AG09309 (cell line): Measurements from ENCODE around the gene OR4S2.

ENCODE experiments used
- DNase-seq: peaks from one replicate; pipeline ENCODE4 v3.0.0-alpha.2; 2010; ENCODE audit warnings: low read depth
- H3K4me3 ChIP-seq: 2 replicates; pipeline ENCODE4 v1.5.1; 2011; ENCODE audit warnings: mild to moderate bottlenecking, low read depth, low read length, moderate library complexity; ENCODE audit not compliant: control insufficient read depth
- CTCF ChIP-seq: IDR thresholded peaks from 2 replicates; pipeline ENCODE4 v1.5.1; 2011; ENCODE audit warnings: mild to moderate bottlenecking, low read depth, low read length, inconsistent platforms; ENCODE audit not compliant: insufficient read depth, control insufficient read depth; ENCODE audit errors: missing control alignments

OR4S2 gene

GRCh38 chr11:55658031-55658573, 10.0 kb downstream of the OR4S2 start:
- H3K4me3 ChIP-seq: no peak overlapping the region
- DNase-seq: no peak
- no peak for TF ChIP-seq CTCF

GRCh38 chr11:55658608-55659007, 10.5 kb downstream of the OR4S2 start:
- no peak for TF ChIP-seq CTCF
- no peak overlapping the region for H3K4me3 ChIP-seq
- DNase-seq: no peak

- TF ChIP-seq CTCF: no peak
- H3K4me3 ChIP-seq: no peak within 1 kb of the TSS
- no peak for DNase-seq
These were observed 13.8 kb downstream of the OR4S2 start, which contains the start of gene OR4C6 for GRCh38 chr11:55661901-55662300. OR4C6 (plus strand) TSS chr11:55662201; CDS start chr11:55665167, 2,966 bp downstream.

- no peak overlapping the region for H3K4me3 ChIP-seq
- no peak for TF ChIP-seq CTCF
These were observed 21.2 kb downstream of the OR4S2 start for GRCh38 chr11:55669376-55669775.

GRCh38 chr11:55673860-55674259, 25.7 kb downstream of the OR4S2 start:
- no peak for DNase-seq
- no peak for TF ChIP-seq CTCF
- H3K4me3 ChIP-seq: no peak overlapping the region

More at GRCh38 chr11:55669376-55669775, 21.2 kb downstream of the OR4S2 start:
- DNase-seq: no peak

GRCh38 chr11:55697817-55698216, 49.7 kb downstream of the OR4S2 start:
- no peak for TF ChIP-seq CTCF
- no peak for DNase-seq
- no peak overlapping the region for H3K4me3 ChIP-seq

GRCh38 chr11:55701429-55701828, 53.3 kb downstream of the OR4S2 start:
- TF ChIP-seq CTCF: no peak
- H3K4me3 ChIP-seq: no peak overlapping the region
- DNase-seq: no peak
